Fibroblast of lung (primary cell): Measurements from ENCODE around the gene RTN4RL1. TPM values are rescaled to one million over a fixed set of nuclear protein-coding genes. Genes with fewer than 3 reads are reported as not detected.

Source experiments
- DNase-seq, 2 donors: peaks; one replicate each; pipeline versions ENCODE4 v3.0.0 to v3.0.0-alpha.2; 2010; ENCODE audit warnings: low read depth in 2 of 2
- H2AFZ ChIP-seq: 2 replicates; pipeline ENCODE4 v1.5.1; 2012; ENCODE audit warnings: low read length, control low read depth, inconsistent platforms
- H3K27ac ChIP-seq: 2 replicates; pipeline ENCODE4 v1.5.1; 2011; ENCODE audit warnings: low read length, control low read depth; ENCODE audit not compliant: insufficient read depth
- H3K27me3 ChIP-seq: 2 replicates; pipeline ENCODE4 v1.5.1; 2011; ENCODE audit warnings: mild to moderate bottlenecking, low read length; ENCODE audit not compliant: control insufficient read depth, insufficient read depth
- H3K36me3 ChIP-seq: 2 replicates; pipeline ENCODE4 v1.5.1; 2011; ENCODE audit warnings: low read length; ENCODE audit not compliant: control insufficient read depth, insufficient read depth
- H3K4me1 ChIP-seq: 2 replicates; pipeline ENCODE4 v1.5.1; 2011; ENCODE audit warnings: low read length; ENCODE audit not compliant: control insufficient read depth, insufficient read depth; ENCODE audit errors: extremely low read depth
- H3K4me2 ChIP-seq: 2 replicates; pipeline ENCODE4 v1.5.1; 2011; ENCODE audit warnings: low read length, control low read depth; ENCODE audit not compliant: insufficient read depth; ENCODE audit errors: extremely low read depth
- H3K4me3 ChIP-seq, 4 experiments: fragments of 200-600 bp in 1 of 4; sonication (generic) in 1 of 4; replicated peaks in 1 of 4; 2 replicates each; pipeline ENCODE4 v1.5.1; 2011 to 2016; ENCODE audit warnings: low read length in 4 of 4, low read depth in 3 of 4, mild to moderate bottlenecking in 3 of 4, control low read depth in 2 of 4, inconsistent platforms in 1 of 4, mixed read lengths in 1 of 4; ENCODE audit not compliant: insufficient read depth in 1 of 4; ENCODE audit errors: control extremely low read depth in 1 of 4
- H3K79me2 ChIP-seq: 2 replicates; pipeline ENCODE4 v1.5.1; 2012; ENCODE audit warnings: mild to moderate bottlenecking, low read length, inconsistent platforms; ENCODE audit not compliant: control insufficient read depth, insufficient read depth
- H3K9ac ChIP-seq: 2 replicates; pipeline ENCODE4 v1.5.1; 2011; ENCODE audit warnings: mild to moderate bottlenecking, low read length, control low read depth; ENCODE audit not compliant: insufficient read depth
- H3K9me3 ChIP-seq: 2 replicates; pipeline ENCODE4 v1.5.1; 2012; ENCODE audit warnings: low read depth, low read length; ENCODE audit not compliant: control insufficient read depth, insufficient read depth
- H4K20me1 ChIP-seq: 2 replicates; pipeline ENCODE4 v1.5.1; 2011; ENCODE audit warnings: low read length; ENCODE audit not compliant: control insufficient read depth, insufficient read depth; ENCODE audit errors: extremely low read depth
- EZH2 ChIP-seq: IDR thresholded peaks from 2 replicates; pipeline ENCODE4 v1.5.1; 2012; ENCODE audit warnings: low read length, control low read depth, mild to moderate bottlenecking; ENCODE audit errors: missing control alignments
- polyA plus RNA-seq, 2 donors: library from polyadenylated mRNA; depleted of rRNA in 1 of 2; stranded (reverse) in 1 of 2; unstranded in 1 of 2; fragments of >200 nt; gene quantifications; 2 replicates each; pipeline ENCODE4 v1.2.1, GENCODE V29; 2011 to 2012; ENCODE audit warnings: missing spikeins in 1 of 2
- total RNA-seq: library from RNA; depleted of rRNA; stranded (reverse); fragments of >200 nt; gene quantifications from 2 replicates; pipeline ENCODE4 v1.2.1, GENCODE V29; 2014
- TF ChIP-seq, protein P1 (sequence below), 2 donors: IDR thresholded peaks in 1 of 2; conservative IDR thresholded peaks in 1 of 2; 1 replicate in 1 of 2; 2 replicates in 1 of 2; pipeline ENCODE4 v1.5.1; 2011 to 2012; ENCODE audit warnings: low read length in 2 of 2, control low read depth in 1 of 2, inconsistent platforms in 1 of 2, low read depth in 1 of 2, mild to moderate bottlenecking in 1 of 2

RTN4RL1 gene
- total and polyA plus RNA-seq, 2 donors (not counting 1 experiment from before 2014, with no cell fraction given): 0.39 to 0.83 TPM

GRCh38 chr17:1898872-1899271, 126.3 kb downstream of the RTN4RL1 start:
- Histone ChIP-seq H3K27me3 (no peaks in the 10 kb centered on the region), H3K27ac (no peak overlapping the region)
- no peak for TF ChIP-seq EZH2
- TF ChIP-seq, protein P1, sequence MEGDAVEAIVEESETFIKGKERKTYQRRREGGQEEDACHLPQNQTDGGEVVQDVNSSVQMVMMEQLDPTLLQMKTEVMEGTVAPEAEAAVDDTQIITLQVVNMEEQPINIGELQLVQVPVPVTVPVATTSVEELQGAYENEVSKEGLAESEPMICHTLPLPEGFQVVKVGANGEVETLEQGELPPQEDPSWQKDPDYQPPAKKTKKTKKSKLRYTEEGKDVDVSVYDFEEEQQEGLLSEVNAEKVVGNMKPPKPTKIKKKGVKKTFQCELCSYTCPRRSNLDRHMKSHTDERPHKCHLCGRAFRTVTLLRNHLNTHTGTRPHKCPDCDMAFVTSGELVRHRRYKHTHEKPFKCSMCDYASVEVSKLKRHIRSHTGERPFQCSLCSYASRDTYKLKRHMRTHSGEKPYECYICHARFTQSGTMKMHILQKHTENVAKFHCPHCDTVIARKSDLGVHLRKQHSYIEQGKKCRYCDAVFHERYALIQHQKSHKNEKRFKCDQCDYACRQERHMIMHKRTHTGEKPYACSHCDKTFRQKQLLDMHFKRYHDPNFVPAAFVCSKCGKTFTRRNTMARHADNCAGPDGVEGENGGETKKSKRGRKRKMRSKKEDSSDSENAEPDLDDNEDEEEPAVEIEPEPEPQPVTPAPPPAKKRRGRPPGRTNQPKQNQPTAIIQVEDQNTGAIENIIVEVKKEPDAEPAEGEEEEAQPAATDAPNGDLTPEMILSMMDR (conservative IDR thresholded peaks at IDR 0.05 in 1 of 2, IDR thresholded peaks at IDR 0.05 in 1 of 2; ENCODE audit: low read depth in 1 of 2, low read length in 2 of 2): no peak

GRCh38 chr17:1898332-1898731, 126.8 kb downstream of the RTN4RL1 start:
- no peak for TF ChIP-seq EZH2
- TF ChIP-seq, protein P1 (conservative IDR thresholded peaks at IDR 0.05 in 1 of 2, IDR thresholded peaks at IDR 0.05 in 1 of 2; ENCODE audit: low read depth in 1 of 2, low read length in 2 of 2): no peak
- Histone ChIP-seq H3K27me3 (no peaks in the 10 kb centered on the region), H3K9ac (no peak overlapping the region), H4K20me1 (no peaks in the 10 kb centered on the region), H3K4me3 (no peak overlapping the region), H3K4me2 (no peak overlapping the region), H3K4me1 (no peaks in the 10 kb centered on the region), H3K36me3 (peaks cover 4% of the 10 kb centered on the region), H3K79me2 (no peaks in the 10 kb centered on the region), H3K27ac (no peak overlapping the region), H3K9me3 (no peaks in the 10 kb centered on the region), H2AFZ (no peak overlapping the region)
- no peak for DNase-seq

More at GRCh38 chr17:1898872-1899271, 126.3 kb downstream of the RTN4RL1 start:
- Histone ChIP-seq H2AFZ (no peak overlapping the region), H3K4me1 (no peaks in the 10 kb centered on the region), H4K20me1 (no peaks in the 10 kb centered on the region), H3K4me3 (no peak overlapping the region), H3K9me3 (no peaks in the 10 kb centered on the region), H3K4me2 (no peak overlapping the region), H3K9ac (no peak overlapping the region), H3K36me3 (peaks cover 4% of the 10 kb centered on the region), H3K79me2 (no peaks in the 10 kb centered on the region)
- DNase-seq: no peak

DNA sequence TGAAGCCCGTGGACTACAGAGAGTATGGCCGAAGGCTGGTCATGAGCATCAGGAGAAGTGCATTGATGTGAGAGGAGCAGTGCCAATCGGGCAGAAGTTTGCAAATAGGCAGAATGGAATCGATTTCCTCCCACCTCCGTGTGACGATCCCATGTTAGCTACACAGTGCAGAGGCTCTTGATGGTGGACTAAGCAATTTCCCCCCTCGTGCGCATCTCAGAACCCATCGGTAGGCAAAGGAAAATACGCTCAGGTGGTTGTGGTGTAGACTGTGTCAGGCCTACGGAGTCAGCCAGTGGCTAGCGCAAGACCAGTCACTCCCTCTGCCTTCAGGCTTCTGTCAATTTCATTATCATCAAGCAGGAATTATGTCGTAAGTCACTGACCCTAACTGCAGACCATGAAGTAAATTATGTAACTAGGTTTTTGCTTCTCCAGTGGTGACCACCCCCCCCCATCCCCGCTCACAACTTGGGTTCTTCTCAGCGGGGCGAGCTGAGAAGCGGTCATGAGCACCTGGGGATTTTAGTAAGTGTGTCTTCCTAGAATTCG, 128.0 kb downstream of the RTN4RL1 start:
- peaks cover 4% of the 10 kb centered on the region for H3K36me3 ChIP-seq
- no peak overlapping the region for H3K4me2 ChIP-seq
- H3K27ac ChIP-seq: no peak overlapping the region
- no peaks in the 10 kb centered on the region for H4K20me1 ChIP-seq
- H3K27me3 ChIP-seq: no peaks in the 10 kb centered on the region
- no peaks in the 10 kb centered on the region for H3K9me3 ChIP-seq
- no peak for DNase-seq
- no peak overlapping the region for H3K9ac ChIP-seq
- H2AFZ ChIP-seq: no peak overlapping the region
- TF ChIP-seq EZH2: no peak
- H3K4me3 ChIP-seq: no peak overlapping the region
- no peaks in the 10 kb centered on the region for H3K79me2 ChIP-seq
- no peaks in the 10 kb centered on the region for H3K4me1 ChIP-seq
